Measurements from ENCODE around the gene CTCFL. TPM values are rescaled to one million over a fixed set of nuclear protein-coding genes. Genes with fewer than 3 reads are reported as not detected.

Gene CTCFL
- total RNA-seq, 1 donor from 2014 or later, result not detected

- Histone ChIP-seq H3K36me3 (ENCODE audit: control insufficient read depth, insufficient read depth, low read length) (no peaks in the 10 kb centered on the region), H3K27me3 (ENCODE audit: control insufficient read depth, insufficient read depth, low read length) (peaks cover 3% of the 10 kb centered on the region), H3K4me3 (ENCODE audit: low read depth, low read length) (no peak overlapping the region)
- FAIRE-seq (no peak), DNase-seq (ENCODE audit: low read depth) (no peak)
- no peak for TF ChIP-seq CTCF (IDR thresholded peaks at IDR 0.05; ENCODE audit: insufficient read depth, low read length, severe bottlenecking)
Observed at GRCh38 chr20:57548177-57549058, 23.5 kb upstream of the CTCFL start.

GRCh38 chr20:57546956-57547649 is 22.2 kb upstream of the CTCFL start:
- Histone ChIP-seq H3K27me3 (ENCODE audit: control insufficient read depth, insufficient read depth, low read length) (peaks cover 7% of the 10 kb centered on the region), H3K4me3 (ENCODE audit: low read depth, low read length) (no peak overlapping the region), H3K36me3 (ENCODE audit: control insufficient read depth, insufficient read depth, low read length) (no peaks in the 10 kb centered on the region)
- FAIRE-seq (no peak), DNase-seq (ENCODE audit: low read depth) (peak; percentile 51)
- no peak for TF ChIP-seq CTCF (IDR thresholded peaks at IDR 0.05; ENCODE audit: insufficient read depth, low read length, severe bottlenecking)

- no peak for TF ChIP-seq CTCF (IDR thresholded peaks at IDR 0.05; ENCODE audit: insufficient read depth, low read length, severe bottlenecking)
- Histone ChIP-seq H3K4me3 (ENCODE audit: low read depth, low read length) (no peak overlapping the region), H3K36me3 (ENCODE audit: control insufficient read depth, insufficient read depth, low read length) (no peaks in the 10 kb centered on the region), H3K27me3 (ENCODE audit: control insufficient read depth, insufficient read depth, low read length) (peaks cover 5% of the 10 kb centered on the region)
- FAIRE-seq (no peak), DNase-seq (ENCODE audit: low read depth) (no peak)
Observed at GRCh38 chr20:57545927-57546662, 21.2 kb upstream of the CTCFL start.

GRCh38 chr20:57544838-57545564 is 20.1 kb upstream of the CTCFL start:
- DNase-seq (ENCODE audit: low read depth) (no peak), FAIRE-seq (peak; percentile 18)
- no peak for TF ChIP-seq CTCF (IDR thresholded peaks at IDR 0.05; ENCODE audit: insufficient read depth, low read length, severe bottlenecking)
- H3K36me3 ChIP-seq (ENCODE audit: control insufficient read depth, insufficient read depth, low read length), result no peaks in the 10 kb centered on the region
- H3K27me3 ChIP-seq (ENCODE audit: control insufficient read depth, insufficient read depth, low read length), result peaks cover 3% of the 10 kb centered on the region
- no peak overlapping the region for H3K4me3 ChIP-seq (ENCODE audit: low read depth, low read length)

- Histone ChIP-seq H3K27me3 (ENCODE audit: control insufficient read depth, insufficient read depth, low read length) (peaks cover 3% of the 10 kb centered on the region), H3K4me3 (ENCODE audit: low read depth, low read length) (no peak overlapping the region), H3K36me3 (ENCODE audit: control insufficient read depth, insufficient read depth, low read length) (no peaks in the 10 kb centered on the region)
- TF ChIP-seq CTCF (IDR thresholded peaks at IDR 0.05; ENCODE audit: insufficient read depth, low read length, severe bottlenecking), result no peak
- FAIRE-seq (no peak), DNase-seq (ENCODE audit: low read depth) (no peak)
Observed at GRCh38 chr20:57543754-57544153, 18.8 kb upstream of the CTCFL start.
